GM12878 (cell line): ENCODE measurements around the gene MBD3L2B. TPM values are rescaled to one million over a fixed set of nuclear protein-coding genes. Genes with fewer than 3 reads are reported as not detected.

Source experiments
- ATAC-seq: fragments of 200-7000 bp; cut with Tn5 transposase; 3 replicates; pipeline ENCODE4 v1.9.1; 2020; ENCODE audit warnings: mild to moderate bottlenecking, moderate library complexity
- BruUV-seq: library from RNA; stranded (reverse); fragments of 400-500 nt; replicated peaks from 2 replicates; lab custom pipeline; 2021; lab: Mats Ljungman, UMichigan
- CTCF ChIA-PET: fragments of 300-600 bp; sonication (Branson Sonifier 250); formaldehyde crosslinking; extraction: SDS; loops from one replicate; lab custom pipeline; 2021; ENCODE audit warnings: inconsistent platforms; lab: Yijun Ruan, JAX
- POLR2A ChIA-PET: fragments of 350-600 bp; formaldehyde crosslinking; extraction: SDS; loops from one replicate; lab custom pipeline; 2021; ENCODE audit warnings: inconsistent platforms; lab: Charles Lee
- RAD21 ChIA-PET: fragments of 300-600 bp; sonication (Branson Sonifier 250); formaldehyde crosslinking; loops from one replicate; lab custom pipeline; 2023; ENCODE audit warnings: antibody characterized with exemption; ENCODE audit not compliant: unreplicated experiment; lab: Charles Lee
- SMC1A ChIA-PET: fragments of 300-600 bp; sonication (Branson Sonifier 250); formaldehyde crosslinking; loops from one replicate; lab custom pipeline; 2023; ENCODE audit not compliant: unreplicated experiment, uncharacterized antibody; lab: Charles Lee
- DNase-seq: peaks from one replicate; pipeline ENCODE4 v3.0.0-alpha.2; 2011; ENCODE audit warnings: low read depth, low spot score
- FAIRE-seq: peaks from 3 replicates; lab custom pipeline; 2011; peaks lifted over from hg19 to GRCh38; lab: Jason Lieb, UNC
- H2AFZ ChIP-seq: 2 replicates; pipeline ENCODE4 v1.6.0; 2011; ENCODE audit warnings: low read depth, low read length, control low read depth; ENCODE audit not compliant: control insufficient read depth
- H3K27ac ChIP-seq: 2 replicates; pipeline ENCODE4 v1.5.1; 2011; ENCODE audit warnings: control low read depth; ENCODE audit not compliant: control insufficient read depth, insufficient read depth
- H3K27me3 ChIP-seq, 2 experiments: replicated peaks in 1 of 2; 2 replicates each; pipeline versions ENCODE4 v1.6.0 to v1.6.1; 2011; ENCODE audit warnings: low read length in 1 of 2; ENCODE audit not compliant: control insufficient read depth in 2 of 2, insufficient read depth in 2 of 2
- H3K36me3 ChIP-seq, 2 experiments: 2 replicates each; pipeline ENCODE4 v1.5.1; 2011; ENCODE audit warnings: low read length in 1 of 2; ENCODE audit not compliant: control insufficient read depth in 2 of 2, insufficient read depth in 2 of 2
- H3K4me1 ChIP-seq: 2 replicates; pipeline ENCODE4 v1.6.1; 2011; ENCODE audit warnings: mild to moderate bottlenecking, low read length, moderate library complexity, mixed read lengths; ENCODE audit not compliant: control insufficient read depth, insufficient read depth
- H3K4me2 ChIP-seq: 2 replicates; pipeline ENCODE4 v1.6.0; 2011; ENCODE audit warnings: control low read depth; ENCODE audit not compliant: control insufficient read depth, insufficient read depth
- H3K4me3 ChIP-seq: fragments of 200-600 bp; sonication (generic); 2 replicates; pipeline ENCODE4 v1.5.1; 2016
- H3K79me2 ChIP-seq: 2 replicates; pipeline ENCODE4 v1.6.0; 2011; ENCODE audit warnings: low read length; ENCODE audit not compliant: control insufficient read depth, insufficient read depth
- H3K9ac ChIP-seq: 2 replicates; pipeline ENCODE4 v1.8.0; 2011; ENCODE audit warnings: low read length, control low read depth, mixed read lengths; ENCODE audit not compliant: control insufficient read depth, insufficient read depth
- H3K9me3 ChIP-seq: replicated peaks from 3 replicates; pipeline ENCODE4 v1.5.1; 2011; ENCODE audit warnings: mild to moderate bottlenecking, low read length; ENCODE audit not compliant: control insufficient read depth, insufficient read depth
- H4K20me1 ChIP-seq: 2 replicates; pipeline ENCODE4 v1.6.0; 2011; ENCODE audit not compliant: control insufficient read depth, insufficient read depth
- ATF2 ChIP-seq: IDR thresholded peaks from 2 replicates; pipeline ENCODE4 v1.6.1; 2012; ENCODE audit warnings: low read length, inconsistent platforms
- CBX3 ChIP-seq: fragments of 200-600 bp; sonication (generic); IDR thresholded peaks from 2 replicates; pipeline ENCODE4 v1.6.1; 2016; ENCODE audit warnings: low read depth, borderline replicate concordance
- CEBPZ ChIP-seq: fragments of 150-350 bp; IDR thresholded peaks from 2 replicates; pipeline ENCODE4 v1.6.1; 2016; ENCODE audit warnings: low read depth, low read length
- CTCF ChIP-seq, 3 experiments: IDR thresholded peaks in 2 of 3; conservative IDR thresholded peaks in 1 of 3; 2 replicates each; pipeline ENCODE4 v1.5.1; 2011; ENCODE audit warnings: low read depth in 3 of 3, low read length in 3 of 3, mild to moderate bottlenecking in 3 of 3, control low read depth in 2 of 3, moderate library complexity in 2 of 3, inconsistent platforms in 1 of 3, mixed read lengths in 1 of 3; ENCODE audit not compliant: control insufficient read depth in 2 of 3, insufficient read depth in 1 of 3; ENCODE audit errors: extremely low read depth in 1 of 3
- EGR1 ChIP-seq, 2 experiments: IDR thresholded peaks; 1 replicate in 1 of 2; 2 replicates in 1 of 2; pipeline ENCODE4 v1.6.1; 2011 to 2012; ENCODE audit warnings: low read depth in 2 of 2, low read length in 2 of 2, borderline replicate concordance in 1 of 2, mild to moderate bottlenecking in 1 of 2, moderate library complexity in 1 of 2
- HCFC1 ChIP-seq: fragments of 150-350 bp; IDR thresholded peaks from 2 replicates; pipeline ENCODE4 v1.6.1; 2014; ENCODE audit warnings: low read length
- MEF2B ChIP-seq: fragments of 450-650 bp; IDR thresholded peaks from 2 replicates; pipeline ENCODE4 v1.6.1; 2018; ENCODE audit warnings: mild to moderate bottlenecking, moderate library complexity; ENCODE audit not compliant: partially characterized antibody, poor library complexity, severe bottlenecking
- MTA2 ChIP-seq: fragments of 450-650 bp; IDR thresholded peaks from 2 replicates; pipeline ENCODE4 v1.6.1; 2016; ENCODE audit warnings: low read depth, mild to moderate bottlenecking, moderate library complexity
- NBN ChIP-seq: fragments of 450-650 bp; IDR thresholded peaks from 2 replicates; pipeline ENCODE4 v1.6.1; 2016
- POLR2AphosphoS2 ChIP-seq: IDR thresholded peaks from 2 replicates; pipeline ENCODE4 v1.6.1; 2011; ENCODE audit warnings: low read depth, mild to moderate bottlenecking, low read length, improper control_type of control experiment, moderate library complexity
- SIN3A ChIP-seq: IDR thresholded peaks from 2 replicates; pipeline ENCODE4 v1.6.1; 2012; ENCODE audit warnings: low read depth, low read length, improper control_type of control experiment
- SMAD1 ChIP-seq: fragments of 450-650 bp; IDR thresholded peaks from 2 replicates; pipeline ENCODE4 v1.6.1; 2018; ENCODE audit warnings: mild to moderate bottlenecking, low read depth; ENCODE audit not compliant: partially characterized antibody
- SMC3 ChIP-seq: IDR thresholded peaks from 2 replicates; pipeline ENCODE4 v1.6.1; 2011; ENCODE audit warnings: low read length, improper control_type of control experiment, borderline replicate concordance
- ZNF207 ChIP-seq: fragments of 450-650 bp; IDR thresholded peaks from 2 replicates; pipeline ENCODE4 v1.6.1; 2014; ENCODE audit warnings: antibody characterized with exemption, mild to moderate bottlenecking, borderline replicate concordance
- WGBS: methylation state at CpG from one replicate; pipeline ENCODE4 v1.1.6; 2016; ENCODE audit warnings: low lambda C conversion rate; ENCODE audit not compliant: insufficient replicate concordance, insufficient coverage; ENCODE audit errors: missing lambda C conversion rate; 5-methylcytosine and 5-hydroxymethylcytosine counted together
- in situ Hi-C: fragments of 300-500 bp; cut with MboI; formaldehyde crosslinking; loops from 9 replicates; pipeline ENCODE4 v1.14.3; 2018; ENCODE audit warnings: mixed read lengths
- intact Hi-C: fragments of 100-400 bp; cut with micrococcal nuclease; formaldehyde crosslinking; loops from one replicate; pipeline ENCODE4 v1.14.2; 2022; ENCODE audit not compliant: unreplicated experiment
- polyA plus RNA-seq, 11 experiments: library from polyadenylated mRNA; depleted of rRNA in 4 of 11; unstranded in 6 of 11; stranded (reverse) in 5 of 11; fragments of >200 nt; fragmentation: Nextera tagmentation in 4 of 11; fragmentation: Illumina TruSeq in 1 of 11; extraction: Ambion mirVana in 4 of 11; extraction: Trizol in 1 of 11; gene quantifications; 1 replicate in 1 of 11; 2 replicates in 10 of 11; pipeline versions ENCODE4 v1.2.1 to v1.2.3, GENCODE V29; 2011 to 2016; ENCODE audit warnings: inconsistent platforms in 2 of 11, missing spikeins in 2 of 11, low read depth in 1 of 11
- total RNA-seq, 4 experiments: library from RNA; depleted of rRNA in 3 of 4; stranded (reverse); fragments of >200 nt in 3 of 4; fragmentation: Illumina TruSeq in 1 of 4; extraction: Trizol in 1 of 4; gene quantifications; 2 replicates each; pipeline versions ENCODE4 v1.2.1 to v1.2.3, GENCODE V29; 2013 to 2021

The MBD3L2B gene
- total and polyA plus RNA-seq, 10 of the 15 experiments (the other 5 are each of a cell fraction or from before 2014, with no cell fraction given), result 0.10 TPM; not detected in 9

- TF ChIP-seq CEBPZ (no peak), SMC3 (no peak), CBX3 (no peak), HCFC1 (no peak)
Measured at GRCh38 chr19:7068599-7068998, 47.4 kb upstream of the MBD3L2B start (continued).

GRCh38 chr19:7067716-7068115 lies 46.5 kb upstream of the MBD3L2B start:
- 68% methylated on average over 2 of the region's 2 CpGs for WGBS
- H4K20me1 ChIP-seq, result no peaks in the 10 kb centered on the region
- H3K27me3 ChIP-seq, result no peaks in the 10 kb centered on the region
- intact Hi-C loops (no loop called here), in situ Hi-C loops (no loop called here)
- CTCF ChIA-PET, result interaction anchor here (1.0 to 1.1 kb wide), 2 partner anchors 55 to 103 kb away, joined by 3 read pairs; no protein-coding TSS in a partner anchor
- no peak overlapping the region for H3K4me2 ChIP-seq
- DNase-seq (no peak), FAIRE-seq (no peak), ATAC-seq (no peak)
- SMC1A ChIA-PET, result no interaction called here
- H3K4me3 ChIP-seq, result no peak overlapping the region
- peaks cover 4 to 12% of the 10 kb centered on the region in 2 experiments for H3K36me3 ChIP-seq
- no peak overlapping the region for H3K27ac ChIP-seq
- peaks cover 12% of the 10 kb centered on the region for H3K79me2 ChIP-seq
- no peak overlapping the region for H2AFZ ChIP-seq
- no peaks in the 10 kb centered on the region for H3K4me1 ChIP-seq
- POLR2A ChIA-PET, result no interaction called here
- no TSS peak for BruUV-seq
- H3K9ac ChIP-seq, result no peak overlapping the region
- RAD21 ChIA-PET, result interaction anchor here (1.8 to 2.3 kb wide), 3 partner anchors 67 to 141 kb away, joined by 5 to 14 read pairs (median 8); no protein-coding TSS in a partner anchor
- H3K9me3 ChIP-seq, result peaks cover 2% of the 10 kb centered on the region; the same call in 2 of the 3 replicates
- no peak for TF ChIP-seq MEF2B
- TF ChIP-seq ZNF207, result no peak
- no peak for TF ChIP-seq ATF2
- no peak for TF ChIP-seq POLR2AphosphoS2
- no peak for TF ChIP-seq SMAD1
- TF ChIP-seq SIN3A, result no peak
- no peak for TF ChIP-seq MTA2
- TF ChIP-seq NBN, result no peak
- no peak for TF ChIP-seq CTCF (IDR thresholded peaks at IDR 0.05 in 2 of 3, conservative IDR thresholded peaks at IDR 0.05 in 1 of 3; ENCODE audit: control insufficient read depth in 2 of 3, extremely low read depth in 1 of 3, insufficient read depth in 1 of 3, low read depth in 3 of 3, low read length in 3 of 3)
- TF ChIP-seq EGR1 (IDR thresholded peaks at IDR 0.05; ENCODE audit: borderline replicate concordance in 1 of 2, low read depth in 2 of 2, low read length in 2 of 2), result no peak
